GM06990 (cell line): ENCODE data around the gene FER.

Experiments used
- DNase-seq: peaks from one replicate; pipeline ENCODE4 v3.0.0-alpha.2; 2011; ENCODE audit not compliant: insufficient read length; ENCODE audit errors: extremely low read depth
- H3K27me3 ChIP-seq: replicated peaks from 2 replicates; pipeline ENCODE4 v1.6.0; 2011; ENCODE audit warnings: low read length; ENCODE audit not compliant: control insufficient read depth, insufficient read depth
- H3K36me3 ChIP-seq: 2 replicates; pipeline ENCODE4 v1.5.1; 2011; ENCODE audit warnings: low read length; ENCODE audit not compliant: control insufficient read depth, insufficient read depth
- H3K4me3 ChIP-seq: replicated peaks from 2 replicates; pipeline ENCODE4 v1.5.1; 2011; ENCODE audit warnings: low read depth, mild to moderate bottlenecking, control low read depth, low read length
- TF ChIP-seq, protein P1 (sequence below): IDR thresholded peaks from 2 replicates; pipeline ENCODE4 v1.5.1; 2011; ENCODE audit warnings: low read length, control low read depth, mild to moderate bottlenecking, inconsistent platforms; ENCODE audit not compliant: insufficient read depth, poor library complexity, severe bottlenecking

Gene FER

DNA sequence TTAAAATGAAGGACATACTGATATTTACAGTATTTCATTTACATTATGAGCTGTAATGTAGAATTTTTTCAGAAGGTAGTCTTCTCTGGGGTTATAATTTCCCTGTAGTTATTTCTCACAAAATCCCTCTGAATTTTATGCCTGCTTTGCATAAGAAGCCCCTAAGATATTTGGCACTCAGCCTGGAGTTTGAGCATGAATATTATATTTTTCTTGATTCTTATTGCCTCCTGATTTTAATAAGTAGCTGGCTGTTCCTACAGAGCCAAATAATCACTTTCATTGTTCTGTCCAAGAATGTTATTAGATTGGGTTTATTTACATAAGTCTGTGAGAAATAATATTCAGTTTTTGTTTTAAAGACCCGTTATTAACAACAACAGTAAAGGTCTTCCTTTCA lies 195.0 kb downstream of the FER start:
- Histone ChIP-seq H3K27me3 (no peaks in the 10 kb centered on the region), H3K4me3 (no peak overlapping the region), H3K36me3 (no peaks in the 10 kb centered on the region)
- DNase-seq, result no peak
- TF ChIP-seq, protein P1, sequence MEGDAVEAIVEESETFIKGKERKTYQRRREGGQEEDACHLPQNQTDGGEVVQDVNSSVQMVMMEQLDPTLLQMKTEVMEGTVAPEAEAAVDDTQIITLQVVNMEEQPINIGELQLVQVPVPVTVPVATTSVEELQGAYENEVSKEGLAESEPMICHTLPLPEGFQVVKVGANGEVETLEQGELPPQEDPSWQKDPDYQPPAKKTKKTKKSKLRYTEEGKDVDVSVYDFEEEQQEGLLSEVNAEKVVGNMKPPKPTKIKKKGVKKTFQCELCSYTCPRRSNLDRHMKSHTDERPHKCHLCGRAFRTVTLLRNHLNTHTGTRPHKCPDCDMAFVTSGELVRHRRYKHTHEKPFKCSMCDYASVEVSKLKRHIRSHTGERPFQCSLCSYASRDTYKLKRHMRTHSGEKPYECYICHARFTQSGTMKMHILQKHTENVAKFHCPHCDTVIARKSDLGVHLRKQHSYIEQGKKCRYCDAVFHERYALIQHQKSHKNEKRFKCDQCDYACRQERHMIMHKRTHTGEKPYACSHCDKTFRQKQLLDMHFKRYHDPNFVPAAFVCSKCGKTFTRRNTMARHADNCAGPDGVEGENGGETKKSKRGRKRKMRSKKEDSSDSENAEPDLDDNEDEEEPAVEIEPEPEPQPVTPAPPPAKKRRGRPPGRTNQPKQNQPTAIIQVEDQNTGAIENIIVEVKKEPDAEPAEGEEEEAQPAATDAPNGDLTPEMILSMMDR, result no peak

DNA sequence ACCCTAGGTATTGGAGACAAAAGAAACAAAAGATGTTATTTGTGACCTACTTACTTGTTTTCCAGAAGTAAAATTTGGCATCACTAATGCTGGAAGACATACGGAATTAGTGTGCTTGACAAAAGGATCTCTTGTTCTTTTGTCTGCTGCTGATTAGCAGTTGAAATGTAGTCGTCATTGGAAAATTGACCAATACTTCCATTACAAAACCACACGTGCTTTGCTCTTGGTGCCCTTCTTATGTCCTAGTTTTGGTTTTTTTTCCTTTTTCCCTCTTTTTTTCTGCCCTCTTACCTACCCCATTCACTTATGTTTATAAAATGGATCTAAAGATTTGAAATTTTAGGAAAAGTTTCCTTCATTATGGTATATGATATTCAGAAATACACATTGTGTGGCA lies 197.4 kb downstream of the FER start:
- TF ChIP-seq, protein P1, result no peak
- Histone ChIP-seq H3K27me3 (no peaks in the 10 kb centered on the region), H3K4me3 (no peak overlapping the region), H3K36me3 (no peaks in the 10 kb centered on the region)
- DNase-seq, result no peak

DNA sequence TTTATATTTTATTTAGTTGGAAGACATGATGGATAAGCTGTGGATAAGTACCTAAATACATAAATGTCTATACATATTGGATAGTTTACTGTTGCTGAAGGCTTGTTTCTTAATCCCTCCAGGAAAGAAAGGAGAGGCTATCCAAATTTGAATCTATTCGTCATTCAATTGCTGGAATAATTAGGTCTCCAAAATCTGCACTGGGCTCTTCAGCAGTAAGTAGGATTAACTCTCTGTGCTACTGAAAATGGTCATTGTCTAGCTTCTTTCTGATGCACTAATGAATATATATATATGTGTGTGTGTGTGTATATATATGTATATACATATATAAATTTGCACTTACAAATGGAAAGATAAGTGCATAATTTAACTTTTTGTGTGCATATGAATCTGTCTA lies 198.3 kb downstream of the FER start:
- no peaks in the 10 kb centered on the region for H3K27me3 ChIP-seq
- TF ChIP-seq, protein P1, result no peak
- no peak overlapping the region for H3K4me3 ChIP-seq
- H3K36me3 ChIP-seq, result no peaks in the 10 kb centered on the region
- no peak for DNase-seq

DNA sequence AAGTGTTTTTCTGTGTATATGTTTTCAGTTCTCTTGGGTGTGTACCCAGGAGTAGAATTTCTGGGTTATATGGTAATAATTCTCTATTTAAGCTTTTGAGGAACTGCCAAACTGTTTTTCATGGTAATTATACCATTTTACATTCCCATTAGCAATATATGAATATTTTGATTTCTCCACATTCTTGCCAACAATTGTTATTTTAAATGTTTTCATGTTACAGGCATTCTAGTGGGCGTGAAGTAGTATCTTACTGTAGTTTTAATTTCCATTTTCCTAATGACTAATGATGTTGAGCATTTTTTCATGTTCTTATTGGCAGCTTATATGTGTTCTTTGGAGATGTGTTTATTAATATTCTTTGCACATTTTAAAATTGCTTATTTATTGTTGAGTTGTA lies 199.5 kb downstream of the FER start:
- Histone ChIP-seq H3K27me3 (no peaks in the 10 kb centered on the region), H3K4me3 (no peak overlapping the region), H3K36me3 (no peaks in the 10 kb centered on the region)
- no peak for DNase-seq
- TF ChIP-seq, protein P1, result no peak

DNA sequence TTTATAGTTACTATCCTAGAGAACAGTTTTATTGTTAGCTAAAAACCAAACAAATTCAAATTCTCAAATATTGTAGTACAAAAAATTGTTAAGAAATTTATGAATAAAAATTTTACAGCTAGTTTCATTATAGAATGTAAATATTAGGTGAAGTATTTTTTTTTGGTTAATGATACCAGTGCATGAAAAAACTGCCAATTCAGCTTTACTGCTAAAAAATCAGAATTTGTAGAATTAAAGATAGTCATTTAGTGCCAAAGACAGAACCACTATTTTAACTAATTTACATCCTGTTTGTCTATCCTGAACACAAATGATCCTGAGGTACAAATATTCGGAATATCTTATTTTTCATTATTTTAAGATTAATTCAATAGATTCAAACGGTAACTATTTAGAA lies 202.6 kb downstream of the FER start:
- no peak overlapping the region for H3K4me3 ChIP-seq
- TF ChIP-seq, protein P1, result no peak
- no peaks in the 10 kb centered on the region for H3K36me3 ChIP-seq
- no peaks in the 10 kb centered on the region for H3K27me3 ChIP-seq
- no peak for DNase-seq

DNA sequence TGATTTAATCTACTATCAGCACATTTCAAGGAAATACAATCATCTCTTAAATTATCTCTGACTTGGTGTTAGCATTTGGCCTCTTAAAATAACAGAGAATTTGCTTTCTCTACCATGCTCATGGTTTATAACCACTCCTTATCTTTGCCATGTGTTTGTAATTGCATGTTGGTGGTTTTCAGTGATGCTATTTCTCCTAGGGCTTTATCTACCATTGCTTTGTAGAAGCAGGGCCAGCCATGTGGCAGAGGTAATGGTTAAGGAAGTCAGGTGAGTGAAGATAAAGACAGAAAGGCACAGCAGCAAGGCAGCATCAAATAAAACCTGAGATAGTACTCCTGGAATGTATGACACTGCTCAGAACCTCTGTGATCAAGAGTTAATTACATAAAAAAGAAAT lies 206.2 kb downstream of the FER start:
- Histone ChIP-seq H3K4me3 (no peak overlapping the region), H3K36me3 (no peaks in the 10 kb centered on the region), H3K27me3 (no peaks in the 10 kb centered on the region)
- no peak for DNase-seq
- TF ChIP-seq, protein P1, result no peak
